ENCODE results near the gene MAST4.
A peak's percentile ranks its signal among the peaks of the same experiment; 100 is the strongest.

MAST4 gene

DNA sequence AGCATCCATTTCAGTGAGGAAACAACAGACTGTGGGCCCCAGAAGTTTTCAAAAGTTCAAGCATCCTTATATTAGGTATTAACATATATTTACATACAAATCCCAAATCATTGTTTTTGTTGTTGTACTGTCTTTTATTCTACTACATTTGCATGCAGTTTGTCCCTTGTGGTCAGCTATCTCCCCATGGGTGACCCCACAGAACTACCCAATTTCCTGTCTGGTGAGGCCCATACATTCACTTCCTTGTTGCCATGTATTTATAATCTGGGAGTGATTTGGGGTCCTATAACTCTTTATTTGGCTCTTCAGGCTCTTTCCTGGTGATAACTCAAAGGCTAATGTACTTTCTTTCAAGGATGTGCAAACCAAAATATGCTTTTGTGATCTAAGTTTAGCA, 603.7 kb downstream of the MAST4 start:
- no peak for DNase-seq

DNA sequence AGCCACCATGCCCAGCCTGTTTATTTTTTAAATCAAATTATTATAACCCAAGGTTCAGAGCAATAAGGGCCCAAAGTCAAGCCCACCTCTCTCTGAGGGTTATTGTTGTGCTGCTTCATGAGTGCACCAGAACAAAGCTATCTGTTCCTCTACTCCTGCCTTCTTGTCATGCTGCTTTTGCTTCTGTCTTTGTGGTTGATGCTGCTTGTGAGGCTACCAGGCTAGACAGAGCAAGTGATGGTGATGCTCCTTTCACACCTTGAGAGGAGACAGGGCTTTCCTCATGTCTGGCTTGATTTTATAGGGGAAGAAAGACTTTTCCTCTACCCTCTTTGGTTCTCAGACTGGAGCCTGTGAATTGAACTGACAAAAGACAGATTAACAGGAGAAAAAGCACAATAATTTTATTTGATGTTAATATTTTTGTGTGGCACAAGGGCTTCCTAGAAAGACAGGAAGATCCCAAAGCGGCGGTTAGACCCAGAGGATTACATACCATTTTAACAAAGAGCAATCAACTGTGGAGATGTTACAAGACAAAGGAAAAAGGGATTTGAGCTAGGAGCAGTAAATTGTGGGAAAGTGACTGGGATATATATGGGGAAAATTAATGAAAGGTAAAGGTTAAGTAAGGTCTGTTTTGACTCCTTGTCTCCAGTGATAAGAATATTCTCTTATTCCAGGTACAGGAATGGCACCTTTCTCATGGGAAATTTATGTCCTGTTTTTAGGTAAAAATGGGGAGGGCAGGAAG, 604.8 kb downstream of the MAST4 start:
- DNase-seq: no peak

DNA sequence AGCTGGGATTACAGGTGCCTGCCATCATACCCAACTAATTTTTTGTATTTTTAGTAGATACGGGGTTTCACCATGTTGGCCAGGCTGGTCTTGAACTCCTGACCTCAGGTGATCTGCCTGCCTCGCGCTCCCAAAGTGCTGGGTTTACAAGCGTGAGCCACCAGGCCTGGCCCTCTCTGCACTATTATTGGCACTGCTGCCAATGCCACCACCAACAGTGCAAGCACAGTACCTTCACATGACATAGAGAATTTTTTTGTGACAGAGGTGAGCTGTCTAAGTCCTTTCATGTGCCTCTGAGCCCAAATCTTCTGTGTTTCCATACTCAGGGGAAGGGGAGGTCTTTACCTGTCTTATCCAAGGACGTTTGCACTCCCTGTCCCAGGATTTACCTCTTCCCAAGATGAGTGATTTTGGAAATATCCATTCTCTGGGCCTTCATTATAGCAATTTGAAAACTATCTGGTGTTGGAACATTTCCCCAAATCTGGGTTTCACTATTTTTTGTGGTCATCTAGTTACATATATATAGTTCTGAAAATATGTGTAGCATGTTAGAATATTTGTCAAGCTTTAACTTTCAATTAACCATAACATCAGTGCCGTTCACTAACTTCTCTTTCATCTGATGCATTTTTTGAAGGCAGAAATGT, 605.8 kb downstream of the MAST4 start:
- DNase-seq: no peak

DNA sequence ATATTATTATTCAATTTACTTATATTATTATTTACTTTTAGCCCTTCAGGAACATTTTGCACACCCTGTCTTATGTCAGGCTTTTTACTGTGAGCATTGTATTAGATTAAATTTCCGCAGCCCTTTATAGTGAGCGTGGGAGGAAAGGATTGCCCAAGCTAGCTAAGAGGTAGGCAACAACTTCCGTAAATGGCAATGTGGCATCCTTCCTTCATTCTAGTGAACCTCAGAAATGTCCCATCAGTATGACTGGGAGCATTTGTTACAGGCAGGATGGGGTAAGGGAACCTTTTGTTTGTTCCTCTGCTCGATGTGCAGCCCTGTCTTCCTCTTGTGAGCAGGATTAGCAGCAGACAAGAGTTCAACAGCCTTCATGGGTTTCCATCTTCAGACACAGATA, 606.6 kb downstream of the MAST4 start:
- no peak for DNase-seq

DNA sequence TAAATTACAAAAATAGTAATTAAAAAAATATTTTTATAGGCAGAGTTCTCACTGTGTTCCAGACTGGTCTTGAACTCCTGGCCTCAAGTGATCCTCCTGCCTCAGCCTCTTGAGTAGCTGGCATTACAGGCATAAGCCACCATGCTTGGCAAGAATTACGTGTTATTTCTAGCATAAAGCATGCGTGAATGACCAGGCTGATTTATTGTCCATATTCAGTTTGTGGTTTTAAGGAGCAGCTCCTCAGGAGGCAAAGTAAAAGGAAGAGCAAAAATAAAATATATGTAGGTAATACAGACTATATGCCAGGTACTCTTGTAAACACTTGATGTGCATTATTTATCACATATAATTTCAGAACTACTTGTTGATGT, 607.5 kb downstream of the MAST4 start:
- DNase-seq: no peak

DNA sequence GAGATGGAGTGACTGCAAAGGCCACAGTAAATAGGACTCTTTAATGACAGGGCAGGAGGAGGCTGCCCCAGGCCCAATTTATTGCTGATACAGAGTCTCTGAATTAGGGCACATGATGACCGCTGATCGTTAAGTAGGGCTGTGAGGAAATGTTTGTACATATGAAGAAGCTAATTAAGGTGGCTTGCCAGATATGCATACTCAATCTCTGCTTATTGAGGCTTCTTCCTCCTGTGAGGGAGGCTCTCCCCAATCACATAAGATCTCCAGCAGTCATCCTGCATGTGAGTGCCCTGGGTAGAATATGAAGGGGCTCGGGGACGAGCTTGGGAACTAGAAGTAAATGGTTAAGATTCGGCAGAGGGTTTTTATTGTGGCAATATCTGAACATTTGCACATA, 608.6 kb downstream of the MAST4 start:
- no peak for DNase-seq

DNA sequence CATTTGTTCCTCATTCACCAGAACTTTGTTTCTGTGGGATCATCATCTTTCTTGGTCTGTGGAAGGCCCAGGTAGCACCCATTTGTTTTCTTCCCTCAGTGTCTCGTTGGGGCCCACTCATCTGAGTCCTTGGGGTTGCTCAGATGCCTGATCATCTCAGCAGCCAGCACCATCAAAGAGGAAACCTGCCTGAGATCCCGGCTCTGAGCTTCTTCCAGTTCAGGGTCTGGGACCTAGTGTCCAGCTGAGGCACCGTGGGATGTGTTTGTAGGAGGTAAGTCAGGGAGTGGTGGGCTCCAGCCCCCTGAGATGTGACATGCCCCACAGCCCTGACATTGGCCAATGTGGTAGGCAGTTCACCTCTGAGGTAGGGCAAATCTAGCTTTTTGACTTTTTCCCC, 609.8 kb downstream of the MAST4 start:
- DNase-seq: no peak

DNA sequence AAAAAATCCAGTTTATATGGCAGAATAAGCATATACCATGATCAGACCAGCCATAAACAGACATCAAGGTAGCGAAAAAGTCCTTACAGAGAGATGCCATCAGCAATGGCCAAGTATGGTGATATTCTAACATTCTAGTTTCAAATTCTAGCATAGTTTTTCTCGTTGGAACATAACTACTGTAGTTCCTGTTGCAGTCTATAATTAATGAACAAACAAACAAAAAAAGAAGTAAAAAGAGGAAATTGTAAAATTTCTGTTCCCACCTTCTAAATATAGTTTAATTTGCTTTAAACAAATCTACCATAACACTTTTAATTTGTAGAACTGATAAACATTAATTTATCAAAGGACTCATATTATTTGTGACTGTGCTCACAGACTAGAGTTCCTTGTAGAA, 610.3 kb downstream of the MAST4 start:
- no peak for DNase-seq

DNA sequence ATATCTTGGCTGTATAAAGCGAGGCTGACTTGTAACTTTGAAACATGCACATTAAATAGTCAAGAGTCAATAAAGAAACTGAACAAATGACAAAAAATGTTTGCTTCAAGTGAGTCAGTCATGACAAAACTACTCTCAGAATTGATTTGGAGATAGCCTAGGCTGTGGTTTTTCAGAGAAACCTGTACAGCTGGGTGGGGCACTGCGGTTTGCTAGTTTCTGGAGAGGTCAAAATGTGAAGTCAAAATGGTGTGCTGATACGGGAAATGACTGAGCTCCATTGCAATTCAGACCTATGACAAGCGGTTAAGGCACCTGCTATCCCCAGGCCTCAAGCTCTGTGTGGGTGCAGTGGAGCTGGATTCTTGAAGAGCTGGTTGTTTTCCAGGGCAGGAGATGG, 610.7 kb downstream of the MAST4 start:
- DNase-seq: no peak

DNA sequence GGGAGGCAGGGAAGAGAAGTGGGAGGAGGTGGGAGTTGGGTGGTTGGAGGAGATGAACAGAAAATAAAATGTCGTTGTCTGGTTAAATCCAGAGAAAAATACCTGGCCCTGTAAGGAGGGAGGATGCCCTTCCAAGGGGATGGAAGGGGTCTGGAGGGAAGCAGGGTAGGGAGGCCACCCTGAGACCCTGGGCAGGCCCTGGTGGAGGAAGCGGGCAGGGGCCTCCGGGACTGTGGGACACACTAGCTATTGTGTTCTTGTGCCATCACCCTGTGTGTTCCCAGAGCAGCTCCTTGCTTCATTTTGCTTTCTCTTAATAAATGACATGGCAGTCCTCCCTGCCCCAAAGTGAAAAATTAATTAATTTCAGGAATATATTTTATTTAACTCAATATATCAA, 612.2 kb downstream of the MAST4 start:
- no peak for DNase-seq

DNA sequence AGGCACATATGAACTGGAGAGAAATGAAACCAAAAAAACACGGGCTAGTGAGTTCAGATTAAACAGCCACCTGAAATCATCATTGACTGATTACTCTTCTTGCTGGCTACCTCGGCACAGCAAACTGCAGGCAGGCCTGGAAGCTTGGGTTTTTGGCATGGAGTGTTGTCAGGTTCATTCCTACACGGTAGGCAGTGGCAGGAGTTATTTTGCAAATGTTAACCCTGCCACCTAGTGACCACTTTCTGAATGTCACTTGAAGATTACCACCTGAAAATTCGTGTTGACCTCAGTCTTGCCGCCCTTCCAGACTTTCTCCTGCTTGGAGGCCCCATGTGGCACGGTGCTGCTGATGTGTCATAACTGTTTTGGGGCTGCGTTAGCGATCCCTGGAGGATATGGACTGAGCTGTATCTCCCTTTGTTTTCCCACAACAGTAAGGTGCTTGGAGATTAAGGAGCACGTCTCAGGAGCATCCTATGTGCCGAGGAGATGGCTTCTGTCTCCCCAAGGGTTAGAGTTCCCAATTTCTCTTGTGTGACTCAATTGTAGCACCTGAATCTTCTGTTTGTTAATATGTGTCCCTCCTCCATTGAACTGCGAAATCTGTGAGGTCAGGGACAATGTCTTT, 613.1 kb downstream of the MAST4 start:
- peak; percentile 67 for DNase-seq

DNA sequence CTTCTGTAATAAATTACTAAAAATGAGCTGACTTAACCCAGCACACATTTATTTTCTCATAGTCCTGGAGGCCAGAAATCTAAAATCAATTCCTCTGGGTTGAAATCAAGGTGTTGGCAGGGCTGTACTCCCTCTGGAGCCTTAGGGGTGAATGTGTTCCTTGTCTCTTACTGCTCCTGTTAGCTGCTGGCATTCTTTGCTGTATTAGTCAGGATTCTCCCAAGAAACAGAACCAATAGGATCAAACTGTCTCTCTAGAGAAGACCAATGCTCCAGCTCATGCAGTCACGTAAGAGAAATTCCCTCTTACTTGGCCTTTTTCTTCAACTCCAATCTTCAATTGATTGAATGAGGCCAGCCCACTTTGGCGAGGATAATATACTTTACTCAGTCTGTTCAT, 615.7 kb downstream of the MAST4 start:
- no peak for DNase-seq

DNA sequence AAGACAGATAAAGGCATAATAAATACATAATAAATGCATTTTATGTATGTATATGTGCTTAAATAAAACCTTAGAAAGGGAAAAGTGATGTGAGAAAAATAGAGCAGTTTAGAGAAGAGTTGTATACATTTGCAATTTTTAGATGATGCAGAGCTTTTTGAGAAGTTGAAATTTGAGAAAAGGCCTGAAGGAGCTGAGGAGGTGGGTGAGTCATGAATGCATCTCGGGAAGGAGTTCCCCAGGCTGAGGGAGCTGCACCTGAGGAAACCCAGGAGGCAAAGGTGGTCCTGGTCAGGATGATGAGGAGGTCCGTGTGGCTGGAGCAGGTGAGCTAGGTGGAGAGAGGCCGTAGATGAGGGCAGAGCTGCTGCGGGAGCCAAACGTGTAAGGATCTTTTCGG, 617.8 kb downstream of the MAST4 start:
- DNase-seq: no peak

DNA sequence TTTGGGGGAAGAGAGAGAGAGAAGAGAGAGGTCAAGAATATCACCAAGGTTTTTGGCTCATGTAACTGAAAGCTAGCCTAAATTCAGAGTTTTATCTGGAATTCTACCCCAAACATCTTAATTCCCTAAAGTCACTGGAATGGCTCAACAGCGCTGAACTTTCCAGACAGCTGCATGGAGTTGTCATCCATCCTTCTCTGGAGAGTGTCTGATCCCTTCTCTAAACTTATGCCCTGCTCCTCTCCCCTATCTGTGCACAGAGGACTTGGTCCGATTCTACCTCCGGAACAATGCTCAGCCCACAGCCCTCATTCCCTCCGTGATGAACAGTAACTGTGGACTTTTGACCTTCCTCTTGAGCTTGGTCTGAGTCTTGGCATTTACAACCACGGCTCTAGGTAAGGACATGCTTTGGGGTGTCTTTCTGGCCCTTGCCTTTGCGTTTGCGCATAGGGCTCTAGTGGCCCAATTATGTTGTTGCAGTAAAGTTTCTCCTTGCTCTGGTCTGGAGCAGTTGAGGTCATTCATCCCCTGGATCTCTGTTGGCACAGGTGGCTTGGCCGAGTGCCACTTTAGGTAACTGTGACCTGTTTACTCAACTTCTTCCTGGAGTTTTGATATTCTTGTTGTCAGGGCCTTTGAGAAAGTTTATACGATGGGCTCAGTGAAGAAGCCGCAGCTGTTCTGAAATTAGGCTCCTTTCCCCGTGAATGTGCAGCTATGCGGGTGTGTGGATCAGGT, 618.7 kb downstream of the MAST4 start:
- DNase-seq: no peak

DNA sequence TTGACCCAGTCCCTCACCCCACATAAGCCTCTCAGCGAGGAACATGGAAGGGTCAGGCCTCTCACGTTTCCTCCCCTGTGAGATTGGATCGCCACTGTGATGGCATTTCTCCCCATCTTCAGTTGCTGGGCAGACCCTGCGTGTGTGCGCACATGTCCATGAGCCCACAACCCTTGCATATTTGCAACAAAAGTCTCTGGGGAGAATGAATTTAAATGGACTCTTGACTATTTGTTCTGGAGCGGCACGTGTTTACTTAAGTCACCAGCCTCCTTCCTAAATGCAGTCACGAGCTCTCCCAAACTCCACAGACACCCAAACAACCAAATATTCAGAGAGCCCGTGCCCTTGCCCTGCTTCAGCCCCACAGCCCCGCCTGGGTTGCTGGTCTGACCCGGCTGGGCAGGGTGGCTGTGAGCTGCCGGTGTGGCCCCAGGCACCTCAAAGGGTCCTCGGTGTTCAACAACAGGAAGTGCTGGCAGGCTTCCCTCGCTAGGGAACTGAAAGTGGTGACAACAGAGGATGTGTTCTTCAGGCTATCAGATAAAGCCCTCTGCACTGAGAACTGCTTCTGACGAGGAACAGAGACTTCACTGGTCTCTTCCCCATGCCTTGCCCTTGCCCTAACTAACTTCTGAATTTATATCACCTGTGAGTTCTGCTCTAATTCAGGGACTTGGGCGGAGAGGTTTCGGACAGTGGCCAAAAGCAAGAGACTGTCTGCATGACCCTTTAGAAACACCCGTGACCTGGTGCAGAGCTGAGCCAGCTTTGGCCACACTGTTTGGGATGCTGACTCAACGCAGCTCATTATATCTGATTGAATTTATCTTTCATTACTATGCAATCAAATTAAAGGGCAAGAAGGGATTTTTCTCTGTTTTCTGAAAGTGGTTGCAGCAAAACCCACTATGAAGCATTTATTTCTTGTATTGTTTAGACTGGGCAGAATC, 619.6 kb downstream of the MAST4 start:
- DNase-seq: peak; percentile 79

DNA sequence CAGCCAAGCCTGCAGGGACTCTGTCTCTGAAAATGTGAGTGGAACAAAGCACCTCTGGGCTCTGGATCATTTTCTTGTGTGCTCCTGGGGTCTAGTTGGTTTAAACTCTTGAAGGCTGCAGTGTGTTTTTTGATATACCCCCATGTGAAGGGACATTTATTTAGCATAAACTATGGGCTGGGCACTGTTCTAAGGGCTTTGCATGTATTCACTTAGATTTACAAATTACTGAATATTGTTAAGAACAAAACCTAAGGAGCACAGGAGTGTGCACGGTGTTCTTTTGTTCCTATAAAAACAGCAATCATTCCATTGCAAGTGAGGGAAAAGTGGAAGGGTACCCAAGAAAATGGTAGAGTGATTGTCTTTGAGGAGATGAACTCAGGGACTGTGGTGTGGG, 620.4 kb downstream of the MAST4 start:
- DNase-seq: no peak
